ENCODE data around the gene GOLGA6C. TPM values are rescaled to one million over a fixed set of nuclear protein-coding genes. Genes with fewer than 3 reads are reported as not detected.
"Not testable (repeated sequence)": the region's sequence is repeated elsewhere in the genome, so short reads cannot be mapped to it uniquely, and the experiment has no call there.

Gene GOLGA6C
- total RNA-seq, 1 donor from 2014 or later: not detected

DNA sequence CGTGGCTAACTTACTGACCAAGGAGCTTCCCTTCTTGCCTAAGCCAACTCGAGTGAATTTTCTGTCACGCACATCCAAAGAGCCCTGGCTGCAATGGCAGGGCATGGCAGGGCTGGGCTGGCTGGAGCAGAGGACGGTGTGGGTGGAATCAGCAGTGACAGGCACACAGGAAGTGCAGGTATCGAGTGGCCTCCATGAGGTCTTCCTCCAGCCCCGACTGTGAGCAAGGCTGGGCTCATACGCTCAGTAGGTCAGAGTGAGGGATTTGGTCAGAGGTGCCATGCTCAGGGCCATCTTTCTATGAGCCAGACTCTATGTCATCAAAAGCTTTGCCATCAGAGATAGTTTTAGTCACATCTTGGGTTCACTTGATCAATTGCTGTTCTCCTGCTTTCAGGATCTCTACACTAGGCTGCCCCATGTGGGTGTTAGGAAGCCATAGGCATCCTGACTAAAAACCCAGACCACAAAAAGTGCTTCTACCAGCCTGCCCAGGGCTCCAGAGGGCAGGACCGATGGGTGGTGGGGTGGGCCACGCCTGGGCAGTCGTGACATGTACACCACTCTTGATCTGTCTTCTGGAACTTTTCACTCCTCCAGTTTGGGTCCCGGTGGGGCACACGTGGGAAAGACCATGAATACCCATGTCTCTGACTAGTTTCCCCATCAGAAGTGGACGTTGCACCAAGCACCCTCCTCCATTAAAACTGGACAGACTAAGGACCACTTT, 55.1 kb downstream of the GOLGA6C start:
- Mint-ChIP-seq H3K9me3 (no peaks in the 10 kb centered on the region), H3K4me1 (no peaks in the 10 kb centered on the region), H3K27me3 (peaks cover 19% of the 10 kb centered on the region), H3K4me3 (no peak overlapping the region), H3K27ac (no peak overlapping the region), H3K36me3 (ENCODE audit: low read depth) (no peaks in the 10 kb centered on the region)
- DNase-seq (no peak), ATAC-seq (ENCODE audit: low read depth) (no peak)
- intact Hi-C loops (cut with micrococcal nuclease): no loop called here
- TF ChIP-seq, protein P1, sequence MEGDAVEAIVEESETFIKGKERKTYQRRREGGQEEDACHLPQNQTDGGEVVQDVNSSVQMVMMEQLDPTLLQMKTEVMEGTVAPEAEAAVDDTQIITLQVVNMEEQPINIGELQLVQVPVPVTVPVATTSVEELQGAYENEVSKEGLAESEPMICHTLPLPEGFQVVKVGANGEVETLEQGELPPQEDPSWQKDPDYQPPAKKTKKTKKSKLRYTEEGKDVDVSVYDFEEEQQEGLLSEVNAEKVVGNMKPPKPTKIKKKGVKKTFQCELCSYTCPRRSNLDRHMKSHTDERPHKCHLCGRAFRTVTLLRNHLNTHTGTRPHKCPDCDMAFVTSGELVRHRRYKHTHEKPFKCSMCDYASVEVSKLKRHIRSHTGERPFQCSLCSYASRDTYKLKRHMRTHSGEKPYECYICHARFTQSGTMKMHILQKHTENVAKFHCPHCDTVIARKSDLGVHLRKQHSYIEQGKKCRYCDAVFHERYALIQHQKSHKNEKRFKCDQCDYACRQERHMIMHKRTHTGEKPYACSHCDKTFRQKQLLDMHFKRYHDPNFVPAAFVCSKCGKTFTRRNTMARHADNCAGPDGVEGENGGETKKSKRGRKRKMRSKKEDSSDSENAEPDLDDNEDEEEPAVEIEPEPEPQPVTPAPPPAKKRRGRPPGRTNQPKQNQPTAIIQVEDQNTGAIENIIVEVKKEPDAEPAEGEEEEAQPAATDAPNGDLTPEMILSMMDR (IDR thresholded peaks at IDR 0.05): no peak
- CTCF ChIA-PET: no interaction called here
- POLR2A ChIA-PET: no interaction called here

DNA sequence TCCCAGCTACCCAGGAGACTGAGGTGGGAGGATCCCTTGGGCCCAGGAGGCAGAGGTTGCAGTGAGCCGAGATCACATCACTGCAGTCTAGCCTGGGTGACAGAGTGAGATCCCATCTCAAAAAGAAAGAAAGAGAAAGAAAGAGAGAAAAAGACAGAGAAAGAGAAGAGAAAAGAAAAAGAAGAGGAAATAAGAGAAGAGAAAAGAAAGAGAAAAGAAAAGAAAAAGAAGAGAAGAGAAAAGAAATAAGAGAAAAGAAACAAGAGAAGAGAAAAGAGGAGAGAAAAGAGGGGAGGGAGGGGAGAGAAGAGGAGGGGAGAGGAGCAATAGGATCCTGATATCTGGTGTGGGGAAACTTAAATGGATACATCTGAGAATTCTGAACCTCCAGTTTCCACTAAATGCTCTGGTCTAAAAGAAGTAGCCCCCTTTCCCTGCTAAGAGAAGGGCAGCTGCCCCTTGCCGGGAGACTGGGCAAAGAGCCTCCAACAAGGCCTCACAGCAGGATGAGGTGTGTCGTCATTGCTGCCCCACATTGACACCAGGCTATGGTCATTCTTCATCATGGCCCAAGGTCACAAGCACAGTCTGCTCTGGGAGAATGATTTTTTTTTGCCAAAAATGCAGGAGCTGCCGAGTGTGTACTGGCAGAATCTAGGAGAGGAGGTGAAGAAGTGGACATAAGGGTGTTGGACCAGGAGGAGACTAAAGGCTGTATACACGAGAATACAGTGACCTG, 56.6 kb downstream of the GOLGA6C start:
- intact Hi-C loops (cut with micrococcal nuclease): no loop called here
- Mint-ChIP-seq H3K4me1 (no peaks in the 10 kb centered on the region), H3K36me3 (ENCODE audit: low read depth) (no peaks in the 10 kb centered on the region), H3K4me3 (no peak overlapping the region), H3K9me3 (no peaks in the 10 kb centered on the region), H3K27me3 (peaks cover 9% of the 10 kb centered on the region), H3K27ac (no peak overlapping the region)
- no peak for ATAC-seq (ENCODE audit: low read depth)
- POLR2A ChIA-PET: no interaction called here
- CTCF ChIA-PET: no interaction called here
- TF ChIP-seq, protein P1 (IDR thresholded peaks at IDR 0.05): no peak
- DNase-seq: no peak

GRCh38 chr15:75319231-75319897, 61.2 kb downstream of the GOLGA6C start:
- intact Hi-C loops (cut with micrococcal nuclease); DNase-seq; H3K4me1 Mint-ChIP-seq; POLR2A ChIA-PET; H3K27ac Mint-ChIP-seq; H3K27me3 Mint-ChIP-seq; H3K4me3 Mint-ChIP-seq; H3K36me3 Mint-ChIP-seq (ENCODE audit: low read depth); ATAC-seq (ENCODE audit: low read depth); CTCF ChIA-PET; H3K9me3 Mint-ChIP-seq: not testable (repeated sequence)

Other genes with a start within 250 kb of the GOLGA6C start
- 13.5 and 16.6 TPM in 2 replicates for gene PPCDC, start 234.7 kb upstream of the GOLGA6C start, total RNA-seq
- 59.6 and 73.2 TPM in 2 replicates for gene C15orf39, start 56.5 kb upstream of the GOLGA6C start, total RNA-seq
- gene GOLGA6D, start 24.5 kb downstream of the GOLGA6C start, total RNA-seq: not detected in 2 replicates
- gene COMMD4, start 77.7 kb downstream of the GOLGA6C start, total RNA-seq: 51.8 and 54.7 TPM in 2 replicates
- 25.5 and 35.8 TPM in 2 replicates for gene NEIL1, start 88.7 kb downstream of the GOLGA6C start, total RNA-seq
- gene MAN2C1, start 110.3 kb downstream of the GOLGA6C start, total RNA-seq: 187 and 213 TPM in 2 replicates
- gene SIN3A, start 193.4 kb downstream of the GOLGA6C start, total RNA-seq: 113 and 122 TPM in 2 replicates

Data from activated B cell treated with CpG ODN at 0.5 μM for 24 hours (primary cell).